Osteoblast (primary cell): ENCODE results near the gene HMG20B. TPM values are rescaled to one million over a fixed set of nuclear protein-coding genes. Genes with fewer than 3 reads are reported as not detected.

ENCODE experiments used
- DNase-seq: peaks from one replicate; pipeline ENCODE4 v3.0.0; 2011; ENCODE audit warnings: low spot score, mixed read lengths; ENCODE audit not compliant: insufficient read length; ENCODE audit errors: missing footprints
- H2AFZ ChIP-seq: 2 replicates; pipeline ENCODE4 v1.6.0; 2011; ENCODE audit warnings: mild to moderate bottlenecking, low read length
- H3K27ac ChIP-seq: 2 replicates; pipeline ENCODE4 v1.5.1; 2011; ENCODE audit warnings: mild to moderate bottlenecking, low read depth, low read length, moderate library complexity
- H3K27me3 ChIP-seq: 2 replicates; pipeline ENCODE4 v1.6.0; 2012; ENCODE audit warnings: mild to moderate bottlenecking, control low read depth, inconsistent platforms, low read length, moderate library complexity; ENCODE audit not compliant: insufficient read depth
- H3K36me3 ChIP-seq: 2 replicates; pipeline ENCODE4 v1.5.1; 2011; ENCODE audit warnings: mild to moderate bottlenecking, low read length, control low read depth, moderate library complexity; ENCODE audit not compliant: insufficient read depth
- H3K4me1 ChIP-seq: 2 replicates; pipeline ENCODE4 v1.5.1; 2011; ENCODE audit warnings: mild to moderate bottlenecking, low read length, control low read depth, moderate library complexity; ENCODE audit not compliant: insufficient read depth
- H3K4me2 ChIP-seq: 2 replicates; pipeline ENCODE4 v1.6.0; 2011; ENCODE audit warnings: mild to moderate bottlenecking, low read length; ENCODE audit not compliant: insufficient read depth
- H3K4me3 ChIP-seq: fragments of 200-600 bp; sonication (generic); 3 replicates; pipeline ENCODE4 v1.5.1; 2012; ENCODE audit warnings: mild to moderate bottlenecking, low read length, inconsistent platforms; ENCODE audit not compliant: insufficient read depth
- H3K79me2 ChIP-seq: 2 replicates; pipeline ENCODE4 v1.6.0; 2012; ENCODE audit warnings: mild to moderate bottlenecking, low read length, control low read depth, inconsistent platforms; ENCODE audit not compliant: insufficient read depth
- H3K9me3 ChIP-seq: 2 replicates; pipeline ENCODE4 v1.5.1; 2011; ENCODE audit warnings: low read depth, low read length, control low read depth
- H4K20me1 ChIP-seq: 2 replicates; pipeline ENCODE4 v1.6.0; 2012; ENCODE audit warnings: mild to moderate bottlenecking, low read length, control low read depth; ENCODE audit not compliant: insufficient read depth
- total RNA-seq: library from RNA; depleted of rRNA; stranded (reverse); fragments of >200 nt; gene quantifications from 2 replicates; pipeline ENCODE4 v1.2.3, GENCODE V29; 2012
- TF ChIP-seq, protein P1 (sequence below): IDR thresholded peaks from 2 replicates; pipeline ENCODE4 v1.5.1; 2011; ENCODE audit warnings: mild to moderate bottlenecking, low read depth, low read length, moderate library complexity; ENCODE audit errors: extremely low read depth

HMG20B gene
- total RNA-seq, 1 donor, result 65.9 TPM

DNA sequence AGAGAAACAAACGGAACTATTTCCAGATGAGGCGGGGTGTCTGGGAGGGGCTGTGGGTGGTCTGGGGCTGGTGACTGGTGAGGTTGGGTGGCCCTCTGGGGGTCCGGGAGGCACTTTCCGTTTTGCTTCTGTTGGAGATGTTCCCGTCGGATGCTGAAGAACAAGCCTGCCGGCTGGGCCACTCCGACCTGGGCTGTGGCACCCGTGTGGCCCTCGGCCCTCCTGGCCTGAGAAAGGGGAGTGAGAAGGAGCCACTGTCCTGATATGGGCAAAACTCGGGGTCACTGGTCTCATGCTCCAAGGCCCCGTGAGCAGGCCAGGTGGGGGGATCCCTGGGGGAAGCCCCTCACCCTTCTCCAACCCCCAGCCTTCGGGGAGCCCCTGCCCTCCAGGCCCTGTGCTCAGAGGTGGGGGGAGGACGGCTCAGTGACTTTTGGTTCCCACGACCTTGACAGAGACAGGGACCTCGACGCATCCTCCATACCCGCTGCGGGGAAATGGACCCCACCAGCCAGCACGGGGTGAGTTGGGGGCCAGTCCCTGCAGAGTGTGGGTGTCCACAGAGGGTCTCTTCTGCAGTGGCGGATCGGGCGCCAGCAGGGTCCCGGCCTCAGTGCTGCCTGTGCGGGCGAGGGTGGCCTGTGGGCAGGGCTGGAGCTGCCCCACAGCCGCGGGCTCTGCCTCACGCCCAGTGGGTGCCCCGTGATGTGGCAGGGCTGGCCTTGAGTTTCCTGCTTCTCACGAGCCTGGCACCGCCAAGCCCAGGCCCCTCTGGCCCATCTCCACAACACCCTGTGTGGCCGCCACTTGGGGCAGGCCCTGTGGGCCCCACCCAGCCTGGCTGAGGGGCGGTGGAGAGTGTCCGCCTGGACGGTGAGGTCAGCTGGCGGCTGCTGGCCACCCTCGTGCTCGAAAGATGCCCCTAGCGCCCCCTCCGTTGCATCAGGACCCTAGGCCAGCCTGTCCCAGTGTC is 38.3 kb downstream of the HMG20B start:
- Histone ChIP-seq H3K9me3 (no peaks in the 10 kb centered on the region), H3K4me1 (peaks cover 11% of the 10 kb centered on the region), H2AFZ (no peak overlapping the region), H3K27ac (no peak overlapping the region), H4K20me1 (no peaks in the 10 kb centered on the region), H3K4me2 (no peak overlapping the region), H3K36me3 (peaks cover 13% of the 10 kb centered on the region), H3K4me3 (no peak overlapping the region), H3K79me2 (no peaks in the 10 kb centered on the region), H3K27me3 (no peaks in the 10 kb centered on the region)
- TF ChIP-seq, protein P1, sequence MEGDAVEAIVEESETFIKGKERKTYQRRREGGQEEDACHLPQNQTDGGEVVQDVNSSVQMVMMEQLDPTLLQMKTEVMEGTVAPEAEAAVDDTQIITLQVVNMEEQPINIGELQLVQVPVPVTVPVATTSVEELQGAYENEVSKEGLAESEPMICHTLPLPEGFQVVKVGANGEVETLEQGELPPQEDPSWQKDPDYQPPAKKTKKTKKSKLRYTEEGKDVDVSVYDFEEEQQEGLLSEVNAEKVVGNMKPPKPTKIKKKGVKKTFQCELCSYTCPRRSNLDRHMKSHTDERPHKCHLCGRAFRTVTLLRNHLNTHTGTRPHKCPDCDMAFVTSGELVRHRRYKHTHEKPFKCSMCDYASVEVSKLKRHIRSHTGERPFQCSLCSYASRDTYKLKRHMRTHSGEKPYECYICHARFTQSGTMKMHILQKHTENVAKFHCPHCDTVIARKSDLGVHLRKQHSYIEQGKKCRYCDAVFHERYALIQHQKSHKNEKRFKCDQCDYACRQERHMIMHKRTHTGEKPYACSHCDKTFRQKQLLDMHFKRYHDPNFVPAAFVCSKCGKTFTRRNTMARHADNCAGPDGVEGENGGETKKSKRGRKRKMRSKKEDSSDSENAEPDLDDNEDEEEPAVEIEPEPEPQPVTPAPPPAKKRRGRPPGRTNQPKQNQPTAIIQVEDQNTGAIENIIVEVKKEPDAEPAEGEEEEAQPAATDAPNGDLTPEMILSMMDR, result no peak
- DNase-seq, result no peak

DNA sequence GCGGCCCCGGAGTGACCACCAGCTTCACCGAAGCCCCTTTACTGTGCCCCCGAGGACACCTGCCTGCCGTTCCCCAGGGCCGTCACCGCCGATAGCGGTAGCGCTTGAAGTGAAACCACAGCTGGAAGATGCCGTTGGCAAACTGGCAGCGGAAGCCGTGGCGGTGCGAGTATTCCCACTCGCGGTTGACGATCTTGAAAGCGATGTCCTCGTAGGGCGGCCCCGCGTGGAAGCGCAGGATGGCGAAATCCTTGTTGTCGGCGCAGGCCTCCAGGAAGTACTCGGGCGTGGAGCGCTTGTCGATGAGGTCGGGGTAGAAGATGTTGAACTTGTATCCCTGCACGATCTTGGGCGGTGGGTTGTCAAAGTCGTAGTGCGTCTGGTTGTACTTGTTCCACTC is 39.1 kb downstream of the HMG20B start:
- Histone ChIP-seq H3K4me3 (no peak overlapping the region), H3K36me3 (peaks cover 13% of the 10 kb centered on the region)
- TF ChIP-seq, protein P1, result no peak

DNA sequence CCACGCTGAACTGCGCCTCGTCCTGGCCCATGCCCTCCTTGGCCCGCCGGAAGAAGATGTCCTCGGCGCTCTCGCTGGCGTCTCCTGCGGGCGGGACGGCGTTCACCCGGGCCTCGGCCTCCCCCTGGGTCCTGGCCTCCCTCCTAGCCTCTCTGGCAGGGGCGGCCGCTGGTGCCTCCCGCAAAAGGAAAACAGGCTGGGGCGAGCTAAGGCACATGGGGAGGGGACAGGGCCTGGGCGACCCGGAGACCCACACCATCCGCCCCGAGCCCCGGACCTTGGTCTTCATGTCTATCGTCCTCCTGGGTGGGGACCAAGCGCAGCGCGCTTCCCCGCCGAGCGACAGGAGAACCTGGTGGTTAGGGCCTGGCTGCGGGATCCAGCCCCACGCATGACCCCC is 39.6 kb downstream of the HMG20B start:
- H3K9me3 ChIP-seq, result no peaks in the 10 kb centered on the region
- H3K4me2 ChIP-seq, result no peak overlapping the region
- H3K79me2 ChIP-seq, result no peaks in the 10 kb centered on the region
- DNase-seq, result no peak
- no peaks in the 10 kb centered on the region for H3K27me3 ChIP-seq
- TF ChIP-seq, protein P1, result no peak
- peaks cover 4% of the 10 kb centered on the region for H3K4me1 ChIP-seq
- no peak overlapping the region for H3K4me3 ChIP-seq
- H3K36me3 ChIP-seq, result peaks cover 13% of the 10 kb centered on the region
- no peak overlapping the region for H2AFZ ChIP-seq
- H3K27ac ChIP-seq, result no peak overlapping the region
- no peaks in the 10 kb centered on the region for H4K20me1 ChIP-seq

More for the DNA sequence above, 39.1 kb downstream of the HMG20B start:
- H3K9me3 ChIP-seq, result no peaks in the 10 kb centered on the region
- peaks cover 8% of the 10 kb centered on the region for H3K4me1 ChIP-seq
- no peaks in the 10 kb centered on the region for H4K20me1 ChIP-seq
- H3K27me3 ChIP-seq, result no peaks in the 10 kb centered on the region
- H3K79me2 ChIP-seq, result no peaks in the 10 kb centered on the region
- H3K27ac ChIP-seq, result no peak overlapping the region
- no peak overlapping the region for H2AFZ ChIP-seq
- DNase-seq, result no peak
- H3K4me2 ChIP-seq, result no peak overlapping the region
